Measurements from ENCODE around the gene SDCCAG8.

DNA sequence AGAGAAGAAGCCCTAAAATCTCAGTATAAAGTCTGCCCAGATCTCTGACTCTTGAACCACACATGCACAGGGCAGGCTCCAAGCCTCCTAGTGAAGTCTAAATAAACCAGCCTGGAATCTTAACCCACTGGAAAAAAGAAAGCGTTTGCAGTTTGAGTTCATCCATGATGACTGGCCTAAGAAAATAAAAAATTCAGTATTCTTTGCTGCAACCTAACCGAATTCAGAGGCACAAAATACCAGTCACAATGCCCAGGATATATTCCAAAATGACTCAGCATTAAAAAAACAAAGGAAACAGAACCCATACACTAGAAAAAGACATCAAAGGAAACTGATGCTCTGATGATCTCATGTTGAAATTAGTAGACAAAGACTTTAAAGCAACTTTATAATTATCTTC is 269.2 kb downstream of the SDCCAG8 start:
- TF ChIP-seq, protein P1, sequence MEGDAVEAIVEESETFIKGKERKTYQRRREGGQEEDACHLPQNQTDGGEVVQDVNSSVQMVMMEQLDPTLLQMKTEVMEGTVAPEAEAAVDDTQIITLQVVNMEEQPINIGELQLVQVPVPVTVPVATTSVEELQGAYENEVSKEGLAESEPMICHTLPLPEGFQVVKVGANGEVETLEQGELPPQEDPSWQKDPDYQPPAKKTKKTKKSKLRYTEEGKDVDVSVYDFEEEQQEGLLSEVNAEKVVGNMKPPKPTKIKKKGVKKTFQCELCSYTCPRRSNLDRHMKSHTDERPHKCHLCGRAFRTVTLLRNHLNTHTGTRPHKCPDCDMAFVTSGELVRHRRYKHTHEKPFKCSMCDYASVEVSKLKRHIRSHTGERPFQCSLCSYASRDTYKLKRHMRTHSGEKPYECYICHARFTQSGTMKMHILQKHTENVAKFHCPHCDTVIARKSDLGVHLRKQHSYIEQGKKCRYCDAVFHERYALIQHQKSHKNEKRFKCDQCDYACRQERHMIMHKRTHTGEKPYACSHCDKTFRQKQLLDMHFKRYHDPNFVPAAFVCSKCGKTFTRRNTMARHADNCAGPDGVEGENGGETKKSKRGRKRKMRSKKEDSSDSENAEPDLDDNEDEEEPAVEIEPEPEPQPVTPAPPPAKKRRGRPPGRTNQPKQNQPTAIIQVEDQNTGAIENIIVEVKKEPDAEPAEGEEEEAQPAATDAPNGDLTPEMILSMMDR (IDR thresholded peaks at IDR 0.05; ENCODE audit: low read depth, low read length, missing input control), result no peak
- TF ChIP-seq NR2F2 (IDR thresholded peaks at IDR 0.05) (no peak), HNF4A (conservative IDR thresholded peaks at IDR 0.05) (no peak), YY1 (IDR thresholded peaks at IDR 0.05) (no peak), JUND (IDR thresholded peaks at IDR 0.05) (no peak), TAF1 (conservative IDR thresholded peaks at IDR 0.05) (no peak), FOXA2 (IDR thresholded peaks at IDR 0.05) (no peak), HNF4G (IDR thresholded peaks at IDR 0.05) (no peak), SP1 (IDR thresholded peaks at IDR 0.05) (no peak), GABPA (IDR thresholded peaks at IDR 0.05 in 1 of 2, conservative IDR thresholded peaks at IDR 0.05 in 1 of 2) (no peak)
- TF ChIP-seq, protein P2, sequence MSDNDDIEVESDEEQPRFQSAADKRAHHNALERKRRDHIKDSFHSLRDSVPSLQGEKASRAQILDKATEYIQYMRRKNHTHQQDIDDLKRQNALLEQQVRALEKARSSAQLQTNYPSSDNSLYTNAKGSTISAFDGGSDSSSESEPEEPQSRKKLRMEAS (IDR thresholded peaks at IDR 0.05), result no peak
- TF ChIP-seq, protein P3, sequence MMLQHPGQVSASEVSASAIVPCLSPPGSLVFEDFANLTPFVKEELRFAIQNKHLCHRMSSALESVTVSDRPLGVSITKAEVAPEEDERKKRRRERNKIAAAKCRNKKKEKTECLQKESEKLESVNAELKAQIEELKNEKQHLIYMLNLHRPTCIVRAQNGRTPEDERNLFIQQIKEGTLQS (IDR thresholded peaks at IDR 0.05), result no peak
- TF ChIP-seq, protein P4, sequence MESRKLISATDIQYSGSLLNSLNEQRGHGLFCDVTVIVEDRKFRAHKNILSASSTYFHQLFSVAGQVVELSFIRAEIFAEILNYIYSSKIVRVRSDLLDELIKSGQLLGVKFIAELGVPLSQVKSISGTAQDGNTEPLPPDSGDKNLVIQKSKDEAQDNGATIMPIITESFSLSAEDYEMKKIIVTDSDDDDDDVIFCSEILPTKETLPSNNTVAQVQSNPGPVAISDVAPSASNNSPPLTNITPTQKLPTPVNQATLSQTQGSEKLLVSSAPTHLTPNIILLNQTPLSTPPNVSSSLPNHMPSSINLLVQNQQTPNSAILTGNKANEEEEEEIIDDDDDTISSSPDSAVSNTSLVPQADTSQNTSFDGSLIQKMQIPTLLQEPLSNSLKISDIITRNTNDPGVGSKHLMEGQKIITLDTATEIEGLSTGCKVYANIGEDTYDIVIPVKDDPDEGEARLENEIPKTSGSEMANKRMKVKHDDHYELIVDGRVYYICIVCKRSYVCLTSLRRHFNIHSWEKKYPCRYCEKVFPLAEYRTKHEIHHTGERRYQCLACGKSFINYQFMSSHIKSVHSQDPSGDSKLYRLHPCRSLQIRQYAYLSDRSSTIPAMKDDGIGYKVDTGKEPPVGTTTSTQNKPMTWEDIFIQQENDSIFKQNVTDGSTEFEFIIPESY (IDR thresholded peaks at IDR 0.05), result no peak
- TF ChIP-seq, protein P5, sequence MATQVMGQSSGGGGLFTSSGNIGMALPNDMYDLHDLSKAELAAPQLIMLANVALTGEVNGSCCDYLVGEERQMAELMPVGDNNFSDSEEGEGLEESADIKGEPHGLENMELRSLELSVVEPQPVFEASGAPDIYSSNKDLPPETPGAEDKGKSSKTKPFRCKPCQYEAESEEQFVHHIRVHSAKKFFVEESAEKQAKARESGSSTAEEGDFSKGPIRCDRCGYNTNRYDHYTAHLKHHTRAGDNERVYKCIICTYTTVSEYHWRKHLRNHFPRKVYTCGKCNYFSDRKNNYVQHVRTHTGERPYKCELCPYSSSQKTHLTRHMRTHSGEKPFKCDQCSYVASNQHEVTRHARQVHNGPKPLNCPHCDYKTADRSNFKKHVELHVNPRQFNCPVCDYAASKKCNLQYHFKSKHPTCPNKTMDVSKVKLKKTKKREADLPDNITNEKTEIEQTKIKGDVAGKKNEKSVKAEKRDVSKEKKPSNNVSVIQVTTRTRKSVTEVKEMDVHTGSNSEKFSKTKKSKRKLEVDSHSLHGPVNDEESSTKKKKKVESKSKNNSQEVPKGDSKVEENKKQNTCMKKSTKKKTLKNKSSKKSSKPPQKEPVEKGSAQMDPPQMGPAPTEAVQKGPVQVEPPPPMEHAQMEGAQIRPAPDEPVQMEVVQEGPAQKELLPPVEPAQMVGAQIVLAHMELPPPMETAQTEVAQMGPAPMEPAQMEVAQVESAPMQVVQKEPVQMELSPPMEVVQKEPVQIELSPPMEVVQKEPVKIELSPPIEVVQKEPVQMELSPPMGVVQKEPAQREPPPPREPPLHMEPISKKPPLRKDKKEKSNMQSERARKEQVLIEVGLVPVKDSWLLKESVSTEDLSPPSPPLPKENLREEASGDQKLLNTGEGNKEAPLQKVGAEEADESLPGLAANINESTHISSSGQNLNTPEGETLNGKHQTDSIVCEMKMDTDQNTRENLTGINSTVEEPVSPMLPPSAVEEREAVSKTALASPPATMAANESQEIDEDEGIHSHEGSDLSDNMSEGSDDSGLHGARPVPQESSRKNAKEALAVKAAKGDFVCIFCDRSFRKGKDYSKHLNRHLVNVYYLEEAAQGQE (IDR thresholded peaks at IDR 0.05), result no peak
